Mononuclear cell (primary cell): ENCODE data around the gene UCMA. TPM values are rescaled to one million over a fixed set of nuclear protein-coding genes. Genes with fewer than 3 reads are reported as not detected.

Experiments
- H3K27me3 ChIP-seq: 2 replicates; pipeline ENCODE4 v1.6.0; 2011; ENCODE audit warnings: low read length, control low read depth; ENCODE audit not compliant: insufficient read depth
- H3K4me1 ChIP-seq: 2 replicates; pipeline ENCODE4 v1.5.1; 2011; ENCODE audit warnings: mild to moderate bottlenecking, low read length, control low read depth; ENCODE audit not compliant: insufficient read depth
- H3K4me3 ChIP-seq: 2 replicates; pipeline ENCODE4 v1.5.1; 2011; ENCODE audit warnings: mild to moderate bottlenecking, low read length, moderate library complexity
- H3K9me3 ChIP-seq: 2 replicates; pipeline ENCODE4 v1.5.1; 2011; ENCODE audit warnings: low read depth, mild to moderate bottlenecking, control low read depth, low read length
- total RNA-seq: library from RNA; depleted of rRNA; stranded (reverse); fragments of >200 nt; gene quantifications from one replicate; pipeline ENCODE4 v1.2.3, GENCODE V29; 2012

The UCMA gene
- total RNA-seq, 1 donor = not detected

- no peak overlapping the region for H3K4me3 ChIP-seq
- H3K4me1 ChIP-seq = no peaks in the 10 kb centered on the region
- no peaks in the 10 kb centered on the region for H3K27me3 ChIP-seq
- H3K9me3 ChIP-seq = no peaks in the 10 kb centered on the region
Observed at GRCh38 chr10:13184730-13185514, 49.3 kb downstream of the UCMA start.

GRCh38 chr10:13184276-13184675 is 49.9 kb downstream of the UCMA start:
- H3K9me3 ChIP-seq = no peaks in the 10 kb centered on the region
- no peaks in the 10 kb centered on the region for H3K27me3 ChIP-seq
- no peaks in the 10 kb centered on the region for H3K4me1 ChIP-seq
- H3K4me3 ChIP-seq = no peak overlapping the region

- Histone ChIP-seq H3K27me3 (no peaks in the 10 kb centered on the region), H3K9me3 (no peaks in the 10 kb centered on the region), H3K4me3 (no peak overlapping the region), H3K4me1 (no peaks in the 10 kb centered on the region)
Observed at GRCh38 chr10:13183625-13184024, 50.5 kb downstream of the UCMA start.

GRCh38 chr10:13182424-13182823 is 51.8 kb downstream of the UCMA start:
- H3K4me3 ChIP-seq = no peak overlapping the region
- H3K27me3 ChIP-seq = no peaks in the 10 kb centered on the region
- no peaks in the 10 kb centered on the region for H3K4me1 ChIP-seq
- no peaks in the 10 kb centered on the region for H3K9me3 ChIP-seq

GRCh38 chr10:13180788-13181187 is 53.4 kb downstream of the UCMA start:
- Histone ChIP-seq H3K9me3 (no peaks in the 10 kb centered on the region), H3K27me3 (no peaks in the 10 kb centered on the region), H3K4me1 (no peaks in the 10 kb centered on the region), H3K4me3 (no peak overlapping the region)

- H3K4me1 ChIP-seq = no peaks in the 10 kb centered on the region
- H3K27me3 ChIP-seq = no peaks in the 10 kb centered on the region
- H3K9me3 ChIP-seq = no peaks in the 10 kb centered on the region
- H3K4me3 ChIP-seq = no peak overlapping the region
Observed at GRCh38 chr10:13173616-13174015, 60.6 kb downstream of the UCMA start.

Other genes with a start within 250 kb of the UCMA start
- 0.21 TPM for gene CCDC3, start 232.7 kb downstream of the UCMA start, total RNA-seq
- gene OPTN, start 134.2 kb downstream of the UCMA start, total RNA-seq = 36.8 TPM
- gene MCM10, start 72.8 kb downstream of the UCMA start, total RNA-seq = 0.42 TPM
- 8.3 TPM for gene PHYH, start 65.7 kb upstream of the UCMA start, total RNA-seq
- gene SEPHS1, start 113.9 kb upstream of the UCMA start, total RNA-seq = 14.6 TPM